HG03457 (cell line): ENCODE measurements around the gene ZBTB39.

Source experiments
- ATAC-seq: cut with Tn5 transposase; IDR thresholded peaks from one replicate; pipeline ENCODE4 v1.9.1; 2021; ENCODE audit warnings: moderate number of reproducible peaks; ENCODE audit not compliant: unreplicated experiment

ZBTB39 gene

GRCh38 chr12:56951582-56952339 is 54.6 kb downstream of the ZBTB39 start:
- no peak for ATAC-seq

GRCh38 chr12:56948881-56949280 is 57.5 kb downstream of the ZBTB39 start:
- no peak for ATAC-seq
